H1 (cell line): ENCODE measurements around the gene SMAP2. TPM values are rescaled to one million over a fixed set of nuclear protein-coding genes. Genes with fewer than 3 reads are reported as not detected.

Experiments used
- CTCF ChIA-PET: fragments of 300-600 bp; sonication (Branson Sonifier 250); formaldehyde crosslinking; loops from one replicate; lab custom pipeline; 2021; ENCODE audit not compliant: partially characterized antibody; lab: Charles Lee
- POLR2A ChIA-PET: fragments of 300-600 bp; sonication (Branson Sonifier 250); formaldehyde crosslinking; loops from one replicate; lab custom pipeline; 2021; ENCODE audit warnings: inconsistent platforms; ENCODE audit not compliant: partially characterized antibody; lab: Charles Lee
- DNase-seq, 2 experiments: peaks; one replicate each; pipeline versions ENCODE4 v3.0.0 to v3.0.0-alpha.2; 2010 to 2022; ENCODE audit warnings: low spot score in 2 of 2, low read depth in 1 of 2, mixed read lengths in 1 of 2
- FAIRE-seq: peaks from 2 replicates; lab custom pipeline; 2011; peaks lifted over from hg19 to GRCh38; lab: Jason Lieb, UNC
- H2AFZ ChIP-seq: 2 replicates; pipeline ENCODE4 v1.8.1; 2012; ENCODE audit warnings: low read length, inconsistent platforms
- H2AK5ac ChIP-seq: 2 replicates; pipeline ENCODE4 v1.6.1; 2013; ENCODE audit warnings: low read depth, low read length
- H2BK120ac ChIP-seq: replicated peaks from 2 replicates; pipeline ENCODE3; 2013; ENCODE audit warnings: low read depth, low read length, inconsistent platforms
- H2BK12ac ChIP-seq: 2 replicates; pipeline ENCODE4 v1.6.1; 2013; ENCODE audit warnings: low read depth, low read length
- H2BK15ac ChIP-seq: 2 replicates; pipeline ENCODE4 v1.6.1; 2013; ENCODE audit warnings: low read length
- H2BK20ac ChIP-seq: 2 replicates; pipeline ENCODE4 v1.6.1; 2013; ENCODE audit warnings: low read length
- H2BK5ac ChIP-seq: 2 replicates; pipeline ENCODE4 v1.6.1; 2013; ENCODE audit warnings: low read depth, low read length
- H3K14ac ChIP-seq: 2 replicates; pipeline ENCODE4 v1.6.1; 2013; ENCODE audit warnings: inconsistent platforms; ENCODE audit not compliant: insufficient read length
- H3K18ac ChIP-seq: 2 replicates; pipeline ENCODE4 v1.6.1; 2013; ENCODE audit warnings: low read length; ENCODE audit errors: extremely low read depth
- H3K23ac ChIP-seq: 2 replicates; pipeline ENCODE4 v1.6.1; 2013; ENCODE audit warnings: inconsistent platforms; ENCODE audit not compliant: insufficient read length
- H3K23me2 ChIP-seq: 2 replicates; pipeline ENCODE4 v1.6.1; 2013; ENCODE audit warnings: low read depth, low read length
- H3K27ac ChIP-seq: 2 replicates; pipeline ENCODE4 v1.6.1; 2011; ENCODE audit warnings: low read depth, low read length, inconsistent platforms
- H3K27me3 ChIP-seq, 4 experiments: replicated peaks in 1 of 4; 1 replicate in 1 of 4; 2 replicates in 3 of 4; pipeline versions ENCODE4 v1.6.1 to v1.8.1; 2011 to 2013; ENCODE audit warnings: low read length in 3 of 4, mild to moderate bottlenecking in 3 of 4, inconsistent platforms in 2 of 4, mixed read lengths in 2 of 4, moderate library complexity in 1 of 4; ENCODE audit not compliant: control insufficient read depth in 3 of 4, insufficient read depth in 3 of 4; ENCODE audit errors: extremely low read depth in 1 of 4
- H3K36me3 ChIP-seq, 4 experiments: 2 replicates each; pipeline versions ENCODE4 v1.6.1 to v1.8.1; 2011 to 2013; ENCODE audit warnings: mild to moderate bottlenecking in 4 of 4, low read length in 3 of 4, moderate library complexity in 2 of 4, control low read depth in 1 of 4, inconsistent platforms in 1 of 4; ENCODE audit not compliant: insufficient read depth in 4 of 4, control insufficient read depth in 2 of 4
- H3K4ac ChIP-seq: replicated peaks from 2 replicates; pipeline ENCODE3; 2013; ENCODE audit warnings: low read length, low read depth, mixed read lengths, inconsistent platforms; ENCODE audit not compliant: insufficient read length
- H3K4me1 ChIP-seq, 4 experiments: replicated peaks in 1 of 4; 1 replicate in 1 of 4; 2 replicates in 3 of 4; pipeline versions ENCODE4 v1.6.1 to v1.8.1; 2011 to 2013; ENCODE audit warnings: low read length in 3 of 4, inconsistent platforms in 2 of 4, mixed read lengths in 1 of 4; ENCODE audit not compliant: insufficient read depth in 4 of 4, control insufficient read depth in 3 of 4
- H3K4me2 ChIP-seq, 2 experiments: 2 replicates each; pipeline versions ENCODE4 v1.6.1 to v1.8.1; 2011 to 2013; ENCODE audit warnings: low read depth in 2 of 2, low read length in 2 of 2, control low read depth in 1 of 2, inconsistent platforms in 1 of 2, mild to moderate bottlenecking in 1 of 2; ENCODE audit not compliant: insufficient read depth in 1 of 2
- H3K4me3 ChIP-seq, 4 experiments: fragments of 200-600, 300-600 bp in 1 of 4; sonication (generic), shearing (Covaris generic), sonication (Bioruptor Twin) in 1 of 4; 2 replicates each; pipeline versions ENCODE4 v1.5.1 to v1.8.1; 2011 to 2016; ENCODE audit warnings: low read length in 4 of 4, low read depth in 3 of 4, control low read depth in 2 of 4, inconsistent platforms in 2 of 4, mild to moderate bottlenecking in 2 of 4, mixed read lengths in 1 of 4, moderate library complexity in 1 of 4; ENCODE audit not compliant: insufficient read depth in 2 of 4; ENCODE audit errors: extremely low read depth in 1 of 4
- H3K56ac ChIP-seq: replicated peaks from 2 replicates; pipeline ENCODE3; 2013; ENCODE audit warnings: low read depth, mild to moderate bottlenecking, mixed read lengths, low read length, inconsistent platforms; ENCODE audit not compliant: insufficient read length
- H3K79me1 ChIP-seq: 2 replicates; pipeline ENCODE4 v1.6.1; 2013; ENCODE audit warnings: low read depth, low read length, control low read depth
- H3K79me2 ChIP-seq, 2 experiments: 2 replicates each; pipeline versions ENCODE4 v1.6.1 to v1.8.1; 2012 to 2013; ENCODE audit warnings: low read length in 2 of 2, mild to moderate bottlenecking in 2 of 2, inconsistent platforms in 1 of 2; ENCODE audit not compliant: insufficient read depth in 2 of 2, control insufficient read depth in 1 of 2
- H3K9ac ChIP-seq, 4 experiments: replicated peaks in 1 of 4; 1 replicate in 1 of 4; 2 replicates in 3 of 4; pipeline versions ENCODE4 v1.6.1 to v1.8.1; 2011 to 2013; ENCODE audit warnings: low read depth in 3 of 4, low read length in 3 of 4, control low read depth in 2 of 4, mild to moderate bottlenecking in 2 of 4, moderate library complexity in 2 of 4, inconsistent platforms in 1 of 4; ENCODE audit errors: extremely low read depth in 1 of 4
- H3K9me3 ChIP-seq, 2 experiments: 2 replicates each; pipeline versions ENCODE4 v1.6.1 to v1.8.1; 2012 to 2013; ENCODE audit warnings: mild to moderate bottlenecking in 2 of 2, moderate library complexity in 2 of 2, control low read depth in 1 of 2, inconsistent platforms in 1 of 2, low read depth in 1 of 2, low read length in 1 of 2, mixed read lengths in 1 of 2; ENCODE audit not compliant: insufficient read depth in 2 of 2
- H4K20me1 ChIP-seq, 2 experiments: replicated peaks in 1 of 2; 2 replicates each; pipeline versions ENCODE3 to v1.8.1; 2011 to 2013; ENCODE audit warnings: inconsistent platforms in 2 of 2, low read length in 2 of 2, mild to moderate bottlenecking in 1 of 2; ENCODE audit not compliant: insufficient read depth in 2 of 2, control insufficient read depth in 1 of 2
- H4K5ac ChIP-seq: 2 replicates; pipeline ENCODE4 v1.6.1; 2013; ENCODE audit warnings: low read length, low read depth, mixed read lengths, inconsistent platforms; ENCODE audit not compliant: insufficient read length
- H4K8ac ChIP-seq: 2 replicates; pipeline ENCODE4 v1.8.0; 2013; ENCODE audit warnings: mild to moderate bottlenecking, moderate library complexity, low read length, inconsistent platforms; ENCODE audit not compliant: insufficient read depth; ENCODE audit errors: extremely low read depth
- H4K91ac ChIP-seq: replicated peaks from 2 replicates; pipeline ENCODE3; 2013; ENCODE audit warnings: low read length, mixed read lengths, inconsistent platforms; ENCODE audit not compliant: insufficient read length
- EGR1 ChIP-seq: IDR thresholded peaks from 2 replicates; pipeline ENCODE4 v1.6.1; 2011; ENCODE audit warnings: low read depth, low read length, borderline replicate concordance
- EP300 ChIP-seq, 2 experiments: IDR thresholded peaks; 1 replicate in 1 of 2; 2 replicates in 1 of 2; pipeline ENCODE4 v1.6.1; 2011 to 2012; ENCODE audit warnings: low read depth in 2 of 2, low read length in 2 of 2, mild to moderate bottlenecking in 2 of 2, borderline replicate concordance in 1 of 2, inconsistent platforms in 1 of 2, moderate library complexity in 1 of 2
- GTF2F1 ChIP-seq: IDR thresholded peaks from 2 replicates; pipeline ENCODE4 v1.6.1; 2012; ENCODE audit warnings: low read depth, low read length, improper control_type of control experiment, borderline replicate concordance
- KDM5A ChIP-seq: fragments of 200-600 bp; IDR thresholded peaks from 2 replicates; pipeline ENCODE4 v1.7.1; 2012; ENCODE audit warnings: mild to moderate bottlenecking, low read length, inconsistent platforms, mixed read lengths
- POLR2AphosphoS5 ChIP-seq: IDR thresholded peaks from 2 replicates; pipeline ENCODE4 v1.6.1; 2011; ENCODE audit warnings: low read depth, low read length
- RBBP5 ChIP-seq: IDR thresholded peaks from 2 replicates; pipeline ENCODE4 v1.7.1; 2012; ENCODE audit warnings: low read depth, mild to moderate bottlenecking, inconsistent platforms, low read length, moderate library complexity, borderline replicate concordance
- SP1 ChIP-seq: IDR thresholded peaks from 2 replicates; pipeline ENCODE4 v1.6.1; 2011; ENCODE audit warnings: low read depth, low read length
- WGBS, 2 experiments: shearing (Covaris generic) in 1 of 2; methylation state at CpG; one replicate each; pipeline versions ENCODE4 v1.1.6 to v1.1.7; 2013 to 2015; ENCODE audit warnings: low lambda C conversion rate in 2 of 2, mixed read lengths in 2 of 2, inconsistent platforms in 1 of 2, low coverage in 1 of 2, missing lambda C conversion rate in 1 of 2; ENCODE audit not compliant: insufficient replicate concordance in 2 of 2, insufficient coverage in 1 of 2, insufficient read length in 1 of 2; ENCODE audit errors: extremely low coverage in 1 of 2, missing lambda C conversion rate in 1 of 2; 5-methylcytosine and 5-hydroxymethylcytosine counted together
- polyA plus RNA-seq, 7 experiments: library from polyadenylated mRNA; depleted of rRNA in 3 of 7; stranded (reverse) in 5 of 7; unstranded in 2 of 7; fragments of >200 nt in 5 of 7; fragments of 200-250 nt in 2 of 7; gene quantifications; 1 replicate in 5 of 7; 2 replicates in 1 of 7; 4 replicates in 1 of 7; pipeline versions ENCODE4 v1.2.1 to v1.2.3, GENCODE V29; 2011 to 2013; ENCODE audit warnings: missing spikeins in 2 of 7, mixed read lengths in 2 of 7
- total RNA-seq: library from RNA; stranded (reverse); fragmentation: NEBNext Ultra II Directional; extraction: Animal tissue kit (Norgen Biotek cat#: 25700); gene quantifications from 2 replicates; pipeline ENCODE4 v1.2.1, GENCODE V29; 2021

The SMAP2 gene
- total and polyA plus RNA-seq, 2 of the 8 experiments (the other 6 are each of a cell fraction or from before 2014, with no cell fraction given), result 4.3 to 5.5 TPM

DNA sequence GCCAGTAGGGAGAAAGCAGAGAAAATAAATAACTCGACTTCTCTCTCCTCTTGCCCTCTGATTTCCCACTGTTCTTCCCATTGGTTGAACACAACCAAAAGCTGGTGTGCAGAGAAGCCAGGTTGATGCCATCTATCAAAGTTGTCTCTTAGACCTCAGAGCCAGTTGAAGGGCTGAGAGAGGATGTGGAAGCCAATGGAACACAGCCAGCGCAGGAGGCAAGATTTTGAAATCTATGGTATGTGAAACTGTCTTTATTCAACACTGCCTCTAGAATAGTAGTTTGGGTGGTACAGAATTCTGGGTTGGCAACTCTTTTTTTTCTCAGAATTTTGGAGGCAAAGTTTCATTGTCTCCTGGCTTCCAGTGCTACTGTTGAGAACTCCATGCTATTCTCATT, 11.3 kb upstream of the SMAP2 start:
- Histone ChIP-seq H3K27ac (no peak overlapping the region), H3K9me3 (0 out of 4 replicates have a peak, but pooled peaks cover 0 to 5% of the 10 kb centered on the region in 2 experiments), H3K79me2 (no peaks in the 10 kb centered on the region), H3K4me2 (no peak overlapping the region), H3K23ac (no peak overlapping the region), H3K14ac (no peak overlapping the region), H3K4me1 (no peaks in the 10 kb centered on the region; a peak in 1 of 7 replicates), H2BK120ac (no peak overlapping the region), H3K23me2 (no peaks in the 10 kb centered on the region), H2AK5ac (no peak overlapping the region), H4K91ac (no peak overlapping the region), H3K79me1 (no peaks in the 10 kb centered on the region), H2BK15ac (no peak overlapping the region), H4K20me1 (no peaks in the 10 kb centered on the region), H4K8ac (no peak overlapping the region), H3K27me3 (no peaks in the 10 kb centered on the region), H2BK12ac (no peak overlapping the region), H3K9ac (no peak overlapping the region), H3K18ac (no peak overlapping the region), H3K4ac (no peak overlapping the region), H3K4me3 (no peak overlapping the region), H2BK5ac (no peak overlapping the region), H3K56ac (no peak overlapping the region), H2AFZ (no peak overlapping the region), H4K5ac (no peak overlapping the region), H2BK20ac (no peak overlapping the region), H3K36me3 (no peaks in the 10 kb centered on the region)
- 97% methylated on average over 2 of the region's 2 CpGs; no CpG with 5 or more reads in 1 of the 2 experiments for WGBS, 2 experiments
- FAIRE-seq (no peak), DNase-seq (no peak)
- ChIA-PET POLR2A (no interaction called here), CTCF (interaction anchor here (1.1 to 1.8 kb wide), 3 partner anchors 24 to 209 kb away, joined by 3 to 5 read pairs (median 4); no protein-coding TSS in a partner anchor)
- TF ChIP-seq EP300 (IDR thresholded peaks at IDR 0.05; ENCODE audit: borderline replicate concordance in 1 of 2, low read depth in 2 of 2, low read length in 2 of 2) (no peak), POLR2AphosphoS5 (no peak), SP1 (no peak), RBBP5 (no peak), EGR1 (no peak), KDM5A (no peak), GTF2F1 (no peak)
